ENCODE results near the gene LINC01488. TPM values are rescaled to one million over a fixed set of nuclear protein-coding genes. Genes with fewer than 3 reads are reported as not detected.

Gene LINC01488
- total and polyA plus RNA-seq, 2 experiments from 2014 or later: not detected

DNA sequence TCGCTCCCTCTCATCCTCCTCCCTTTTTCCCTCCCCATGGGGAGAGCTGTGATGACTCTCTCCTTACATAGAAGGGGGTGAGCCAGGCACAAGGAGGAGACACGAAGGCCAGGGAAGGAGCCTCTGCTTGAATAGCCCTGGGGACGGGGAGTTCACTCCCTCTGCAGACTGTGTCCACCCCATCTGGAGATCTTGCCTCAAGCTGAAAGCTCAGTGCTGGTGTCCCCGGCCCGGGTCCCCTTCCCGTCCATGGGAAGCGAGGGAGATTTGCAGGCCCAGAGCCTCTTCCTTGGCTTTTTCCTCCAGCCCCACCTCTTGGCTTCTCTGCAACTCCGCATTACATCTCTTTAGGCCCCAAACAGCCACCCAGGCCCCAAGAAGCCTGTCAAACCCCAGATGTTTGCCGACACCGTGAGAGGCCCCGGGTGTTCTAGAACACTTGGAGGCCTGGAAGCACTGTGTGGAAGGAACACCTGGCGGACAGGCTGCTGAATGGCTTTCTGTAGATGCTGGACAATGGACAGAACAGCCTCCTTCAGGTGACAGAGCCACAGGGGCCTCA, 32.3 kb downstream of the LINC01488 start:
- TF ChIP-seq, protein P1, sequence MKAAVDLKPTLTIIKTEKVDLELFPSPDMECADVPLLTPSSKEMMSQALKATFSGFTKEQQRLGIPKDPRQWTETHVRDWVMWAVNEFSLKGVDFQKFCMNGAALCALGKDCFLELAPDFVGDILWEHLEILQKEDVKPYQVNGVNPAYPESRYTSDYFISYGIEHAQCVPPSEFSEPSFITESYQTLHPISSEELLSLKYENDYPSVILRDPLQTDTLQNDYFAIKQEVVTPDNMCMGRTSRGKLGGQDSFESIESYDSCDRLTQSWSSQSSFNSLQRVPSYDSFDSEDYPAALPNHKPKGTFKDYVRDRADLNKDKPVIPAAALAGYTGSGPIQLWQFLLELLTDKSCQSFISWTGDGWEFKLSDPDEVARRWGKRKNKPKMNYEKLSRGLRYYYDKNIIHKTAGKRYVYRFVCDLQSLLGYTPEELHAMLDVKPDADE (IDR thresholded peaks at IDR 0.05): no peak
- TF ChIP-seq ZNF331 (CRISPR knock-in tag; IDR thresholded peaks at IDR 0.05; ENCODE audit: low read depth): no peak
- no peak for TF ChIP-seq POLR2AphosphoS5 (IDR thresholded peaks at IDR 0.05; ENCODE audit: low read depth)
- no peak for TF ChIP-seq EZH2 (IDR thresholded peaks at IDR 0.05; ENCODE audit: low read depth, unreplicated experiment)
- no peak for TF ChIP-seq ZNF114 (CRISPR knock-in tag; IDR thresholded peaks at IDR 0.05)
- no peak for TF ChIP-seq CREB1 (CRISPR knock-in tag; IDR thresholded peaks at IDR 0.05; ENCODE audit: low read depth)
- TF ChIP-seq, protein P2, sequence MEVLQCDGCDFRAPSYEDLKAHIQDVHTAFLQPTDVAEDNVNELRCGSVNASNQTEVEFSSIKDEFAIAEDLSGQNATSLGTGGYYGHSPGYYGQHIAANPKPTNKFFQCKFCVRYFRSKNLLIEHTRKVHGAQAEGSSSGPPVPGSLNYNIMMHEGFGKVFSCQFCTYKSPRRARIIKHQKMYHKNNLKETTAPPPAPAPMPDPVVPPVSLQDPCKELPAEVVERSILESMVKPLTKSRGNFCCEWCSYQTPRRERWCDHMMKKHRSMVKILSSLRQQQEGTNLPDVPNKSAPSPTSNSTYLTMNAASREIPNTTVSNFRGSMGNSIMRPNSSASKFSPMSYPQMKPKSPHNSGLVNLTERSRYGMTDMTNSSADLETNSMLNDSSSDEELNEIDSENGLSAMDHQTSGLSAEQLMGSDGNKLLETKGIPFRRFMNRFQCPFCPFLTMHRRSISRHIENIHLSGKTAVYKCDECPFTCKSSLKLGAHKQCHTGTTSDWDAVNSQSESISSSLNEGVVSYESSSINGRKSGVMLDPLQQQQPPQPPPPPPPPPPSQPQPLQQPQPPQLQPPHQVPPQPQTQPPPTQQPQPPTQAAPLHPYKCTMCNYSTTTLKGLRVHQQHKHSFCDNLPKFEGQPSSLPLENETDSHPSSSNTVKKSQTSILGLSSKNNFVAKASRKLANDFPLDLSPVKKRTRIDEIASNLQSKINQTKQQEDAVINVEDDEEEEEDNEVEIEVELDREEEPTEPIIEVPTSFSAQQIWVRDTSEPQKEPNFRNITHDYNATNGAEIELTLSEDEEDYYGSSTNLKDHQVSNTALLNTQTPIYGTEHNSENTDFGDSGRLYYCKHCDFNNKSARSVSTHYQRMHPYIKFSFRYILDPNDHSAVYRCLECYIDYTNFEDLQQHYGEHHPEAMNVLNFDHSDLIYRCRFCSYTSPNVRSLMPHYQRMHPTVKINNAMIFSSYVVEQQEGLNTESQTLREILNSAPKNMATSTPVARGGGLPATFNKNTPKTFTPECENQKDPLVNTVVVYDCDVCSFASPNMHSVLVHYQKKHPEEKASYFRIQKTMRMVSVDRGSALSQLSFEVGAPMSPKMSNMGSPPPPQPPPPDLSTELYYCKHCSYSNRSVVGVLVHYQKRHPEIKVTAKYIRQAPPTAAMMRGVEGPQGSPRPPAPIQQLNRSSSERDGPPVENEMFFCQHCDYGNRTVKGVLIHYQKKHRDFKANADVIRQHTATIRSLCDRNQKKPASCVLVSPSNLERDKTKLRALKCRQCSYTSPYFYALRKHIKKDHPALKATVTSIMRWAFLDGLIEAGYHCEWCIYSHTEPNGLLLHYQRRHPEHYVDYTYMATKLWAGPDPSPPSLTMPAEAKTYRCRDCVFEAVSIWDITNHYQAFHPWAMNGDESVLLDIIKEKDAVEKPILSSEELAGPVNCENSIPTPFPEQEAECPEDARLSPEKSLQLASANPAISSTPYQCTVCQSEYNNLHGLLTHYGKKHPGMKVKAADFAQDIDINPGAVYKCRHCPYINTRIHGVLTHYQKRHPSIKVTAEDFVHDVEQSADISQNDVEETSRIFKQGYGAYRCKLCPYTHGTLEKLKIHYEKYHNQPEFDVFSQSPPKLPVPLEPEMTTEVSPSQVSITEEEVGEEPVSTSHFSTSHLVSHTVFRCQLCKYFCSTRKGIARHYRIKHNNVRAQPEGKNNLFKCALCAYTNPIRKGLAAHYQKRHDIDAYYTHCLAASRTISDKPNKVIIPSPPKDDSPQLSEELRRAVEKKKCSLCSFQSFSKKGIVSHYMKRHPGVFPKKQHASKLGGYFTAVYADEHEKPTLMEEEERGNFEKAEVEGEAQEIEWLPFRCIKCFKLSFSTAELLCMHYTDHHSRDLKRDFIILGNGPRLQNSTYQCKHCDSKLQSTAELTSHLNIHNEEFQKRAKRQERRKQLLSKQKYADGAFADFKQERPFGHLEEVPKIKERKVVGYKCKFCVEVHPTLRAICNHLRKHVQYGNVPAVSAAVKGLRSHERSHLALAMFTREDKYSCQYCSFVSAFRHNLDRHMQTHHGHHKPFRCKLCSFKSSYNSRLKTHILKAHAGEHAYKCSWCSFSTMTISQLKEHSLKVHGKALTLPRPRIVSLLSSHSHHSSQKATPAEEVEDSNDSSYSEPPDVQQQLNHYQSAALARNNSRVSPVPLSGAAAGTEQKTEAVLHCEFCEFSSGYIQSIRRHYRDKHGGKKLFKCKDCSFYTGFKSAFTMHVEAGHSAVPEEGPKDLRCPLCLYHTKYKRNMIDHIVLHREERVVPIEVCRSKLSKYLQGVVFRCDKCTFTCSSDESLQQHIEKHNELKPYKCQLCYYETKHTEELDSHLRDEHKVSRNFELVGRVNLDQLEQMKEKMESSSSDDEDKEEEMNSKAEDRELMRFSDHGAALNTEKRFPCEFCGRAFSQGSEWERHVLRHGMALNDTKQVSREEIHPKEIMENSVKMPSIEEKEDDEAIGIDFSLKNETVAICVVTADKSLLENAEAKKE (CRISPR knock-in tag; IDR thresholded peaks at IDR 0.05): no peak
- TF ChIP-seq, protein P3, sequence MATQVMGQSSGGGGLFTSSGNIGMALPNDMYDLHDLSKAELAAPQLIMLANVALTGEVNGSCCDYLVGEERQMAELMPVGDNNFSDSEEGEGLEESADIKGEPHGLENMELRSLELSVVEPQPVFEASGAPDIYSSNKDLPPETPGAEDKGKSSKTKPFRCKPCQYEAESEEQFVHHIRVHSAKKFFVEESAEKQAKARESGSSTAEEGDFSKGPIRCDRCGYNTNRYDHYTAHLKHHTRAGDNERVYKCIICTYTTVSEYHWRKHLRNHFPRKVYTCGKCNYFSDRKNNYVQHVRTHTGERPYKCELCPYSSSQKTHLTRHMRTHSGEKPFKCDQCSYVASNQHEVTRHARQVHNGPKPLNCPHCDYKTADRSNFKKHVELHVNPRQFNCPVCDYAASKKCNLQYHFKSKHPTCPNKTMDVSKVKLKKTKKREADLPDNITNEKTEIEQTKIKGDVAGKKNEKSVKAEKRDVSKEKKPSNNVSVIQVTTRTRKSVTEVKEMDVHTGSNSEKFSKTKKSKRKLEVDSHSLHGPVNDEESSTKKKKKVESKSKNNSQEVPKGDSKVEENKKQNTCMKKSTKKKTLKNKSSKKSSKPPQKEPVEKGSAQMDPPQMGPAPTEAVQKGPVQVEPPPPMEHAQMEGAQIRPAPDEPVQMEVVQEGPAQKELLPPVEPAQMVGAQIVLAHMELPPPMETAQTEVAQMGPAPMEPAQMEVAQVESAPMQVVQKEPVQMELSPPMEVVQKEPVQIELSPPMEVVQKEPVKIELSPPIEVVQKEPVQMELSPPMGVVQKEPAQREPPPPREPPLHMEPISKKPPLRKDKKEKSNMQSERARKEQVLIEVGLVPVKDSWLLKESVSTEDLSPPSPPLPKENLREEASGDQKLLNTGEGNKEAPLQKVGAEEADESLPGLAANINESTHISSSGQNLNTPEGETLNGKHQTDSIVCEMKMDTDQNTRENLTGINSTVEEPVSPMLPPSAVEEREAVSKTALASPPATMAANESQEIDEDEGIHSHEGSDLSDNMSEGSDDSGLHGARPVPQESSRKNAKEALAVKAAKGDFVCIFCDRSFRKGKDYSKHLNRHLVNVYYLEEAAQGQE (IDR thresholded peaks at IDR 0.05; ENCODE audit: unreplicated experiment): no peak
- TF ChIP-seq, protein P4, sequence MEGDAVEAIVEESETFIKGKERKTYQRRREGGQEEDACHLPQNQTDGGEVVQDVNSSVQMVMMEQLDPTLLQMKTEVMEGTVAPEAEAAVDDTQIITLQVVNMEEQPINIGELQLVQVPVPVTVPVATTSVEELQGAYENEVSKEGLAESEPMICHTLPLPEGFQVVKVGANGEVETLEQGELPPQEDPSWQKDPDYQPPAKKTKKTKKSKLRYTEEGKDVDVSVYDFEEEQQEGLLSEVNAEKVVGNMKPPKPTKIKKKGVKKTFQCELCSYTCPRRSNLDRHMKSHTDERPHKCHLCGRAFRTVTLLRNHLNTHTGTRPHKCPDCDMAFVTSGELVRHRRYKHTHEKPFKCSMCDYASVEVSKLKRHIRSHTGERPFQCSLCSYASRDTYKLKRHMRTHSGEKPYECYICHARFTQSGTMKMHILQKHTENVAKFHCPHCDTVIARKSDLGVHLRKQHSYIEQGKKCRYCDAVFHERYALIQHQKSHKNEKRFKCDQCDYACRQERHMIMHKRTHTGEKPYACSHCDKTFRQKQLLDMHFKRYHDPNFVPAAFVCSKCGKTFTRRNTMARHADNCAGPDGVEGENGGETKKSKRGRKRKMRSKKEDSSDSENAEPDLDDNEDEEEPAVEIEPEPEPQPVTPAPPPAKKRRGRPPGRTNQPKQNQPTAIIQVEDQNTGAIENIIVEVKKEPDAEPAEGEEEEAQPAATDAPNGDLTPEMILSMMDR (conservative IDR thresholded peaks at IDR 0.05; ENCODE audit: low read depth in 2 of 2): no peak
- H3K27me3 ChIP-seq (ENCODE audit: insufficient read depth): no peaks in the 10 kb centered on the region
- 0 out of 2 replicates have a peak, but pooled peaks cover 5% of the 10 kb centered on the region for H3K9me2 ChIP-seq (ENCODE audit: insufficient read depth)
- peaks cover 28% of the 10 kb centered on the region for H3K9me3 Mint-ChIP-seq
- peaks cover 13% of the 10 kb centered on the region for H3K27me3 Mint-ChIP-seq (ENCODE audit: insufficient read depth, low read depth, poor library complexity)
- H3K27ac Mint-ChIP-seq: no peak overlapping the region
- H3K4me3 Mint-ChIP-seq: no peak overlapping the region
- no peak for ATAC-seq
- no peak overlapping the region for H3K4me3 ChIP-seq
- no peaks in the 10 kb centered on the region for H3F3A ChIP-seq (replicated peaks; ENCODE audit: low read depth)
- H3K4me2 ChIP-seq: no peak overlapping the region
- no peak for DNase-seq (ENCODE audit: low spot score)
- no peaks in the 10 kb centered on the region for H4K20me1 ChIP-seq (replicated peaks; ENCODE audit: insufficient read depth)
- H3K4me1 ChIP-seq (ENCODE audit: insufficient read depth): no peaks in the 10 kb centered on the region
- H3K27ac ChIP-seq (ENCODE audit: low read depth): no peak overlapping the region
- no peaks in the 10 kb centered on the region for H3K79me2 ChIP-seq (replicated peaks; ENCODE audit: insufficient read depth)
- no peaks in the 10 kb centered on the region for H3K36me3 ChIP-seq (ENCODE audit: insufficient read depth)
- H3K4me1 Mint-ChIP-seq: no peaks in the 10 kb centered on the region; the same call in 2 of the 3 replicates
- peaks cover 24% of the 10 kb centered on the region for H3K36me3 Mint-ChIP-seq (ENCODE audit: low read depth)
- no peak overlapping the region for H2AFZ ChIP-seq
